CD4-positive, alpha-beta memory T cell (primary cell): ENCODE results near the gene PYM1. TPM values are rescaled to one million over a fixed set of nuclear protein-coding genes. Genes with fewer than 3 reads are reported as not detected.
"Not testable (repeated sequence)": the region's sequence is repeated elsewhere in the genome, so short reads cannot be mapped to it uniquely, and the experiment has no call there.

Experiments
- CTCF ChIA-PET: fragments of 350-600 bp; sonication (Branson Sonifier 250); formaldehyde crosslinking; loops from one replicate; lab custom pipeline; 2021; ENCODE audit warnings: inconsistent platforms; ENCODE audit not compliant: partially characterized antibody; lab: Charles Lee
- POLR2A ChIA-PET: fragments of 350-600 bp; sonication (Branson Sonifier 250); formaldehyde crosslinking; loops from one replicate; lab custom pipeline; 2021; ENCODE audit not compliant: partially characterized antibody; lab: Charles Lee
- DNase-seq, 5 donors: peaks; one replicate each; pipeline versions ENCODE4 v3.0.0 to v3.0.0-alpha.2; 2020 to 2022; ENCODE audit warnings: mixed read lengths in 1 of 5
- H3K27ac ChIP-seq: one replicate; pipeline ENCODE4 v1.7.0; 2013; ENCODE audit warnings: low read depth, low read length
- H3K27me3 ChIP-seq: 2 replicates; pipeline ENCODE4 v1.7.0; 2013; ENCODE audit warnings: mild to moderate bottlenecking, low read length, moderate library complexity; ENCODE audit not compliant: insufficient read depth
- H3K36me3 ChIP-seq: 2 replicates; pipeline ENCODE4 v1.7.0; 2013; ENCODE audit warnings: mild to moderate bottlenecking, low read length, moderate library complexity; ENCODE audit not compliant: insufficient read depth
- H3K4me1 ChIP-seq: 2 replicates; pipeline ENCODE4 v1.7.0; 2013; ENCODE audit warnings: mild to moderate bottlenecking, low read length, moderate library complexity; ENCODE audit not compliant: insufficient read depth
- H3K4me3 ChIP-seq, 2 donors: one replicate each; pipeline ENCODE4 v1.7.0; 2013; ENCODE audit warnings: low read length in 2 of 2, mild to moderate bottlenecking in 1 of 2
- H3K9me3 ChIP-seq, 2 donors: one replicate each; pipeline ENCODE4 v1.7.0; 2013; ENCODE audit warnings: low read length in 2 of 2, control low read depth in 1 of 2; ENCODE audit not compliant: control insufficient read depth in 1 of 2
- H3K27ac Mint-ChIP-seq, 7 donors: one replicate each; pipeline ENCODE4 v1.8.0; 2020 to 2021; ENCODE audit warnings: mixed read lengths in 7 of 7, mild to moderate bottlenecking in 6 of 7, inconsistent platforms in 3 of 7, moderate library complexity in 3 of 7
- H3K27me3 Mint-ChIP-seq, 2 donors: one replicate each; pipeline ENCODE4 v1.8.0; 2020 to 2021; ENCODE audit warnings: mixed read lengths in 2 of 2
- H3K36me3 Mint-ChIP-seq, 2 donors: one replicate each; pipeline ENCODE4 v1.8.0; 2020 to 2021; ENCODE audit warnings: mixed read lengths in 2 of 2, inconsistent platforms in 1 of 2, mild to moderate bottlenecking in 1 of 2
- H3K4me1 Mint-ChIP-seq, 4 donors: one replicate each; pipeline ENCODE4 v1.8.0; 2020 to 2021; ENCODE audit warnings: mixed read lengths in 4 of 4, mild to moderate bottlenecking in 1 of 4
- H3K4me3 Mint-ChIP-seq, 8 donors: one replicate each; pipeline ENCODE4 v1.8.0; 2020 to 2021; ENCODE audit warnings: mixed read lengths in 8 of 8, mild to moderate bottlenecking in 7 of 8, moderate library complexity in 6 of 8, inconsistent platforms in 3 of 8
- H3K9me3 Mint-ChIP-seq, 8 donors: one replicate each; pipeline ENCODE4 v1.8.0; 2020 to 2021; ENCODE audit warnings: mixed read lengths in 8 of 8, mild to moderate bottlenecking in 5 of 8, inconsistent platforms in 3 of 8, moderate library complexity in 1 of 8
- intact Hi-C: fragments of 100-400 bp; cut with micrococcal nuclease; formaldehyde crosslinking; loops from one replicate; pipeline ENCODE4 v1.15.1; 2023
- polyA plus RNA-seq, 2 donors: library from polyadenylated mRNA; unstranded; fragments of 300-500 nt; fragmentation: Illumina TruSeq; gene quantifications; one replicate each; pipeline ENCODE4 v1.2.3, GENCODE V29; 2021
- total RNA-seq, 2 experiments: library from RNA; stranded (reverse); gene quantifications; one replicate each; pipeline ENCODE4 v1.2.3, GENCODE V29; 2021

PYM1 gene
- total and polyA plus RNA-seq, 4 experiments from 2014 or later = 35.7 to 86.9 (median 57.2) TPM

- H3K27me3 ChIP-seq, DNase-seq, intact Hi-C loops, H3K9me3 Mint-ChIP-seq, H3K4me3 ChIP-seq, H3K27me3 Mint-ChIP-seq, H3K9me3 ChIP-seq, H3K36me3 ChIP-seq, H3K27ac ChIP-seq: not testable (repeated sequence)
- Mint-ChIP-seq H3K27ac (peak overlapping the region in 1 of 7 donors; percentile 17), H3K4me1 (peaks cover 33 to 64% (median 46%) of the 10 kb centered on the region in 4 donors), H3K4me3 (peak overlapping the region in 1 of 8 donors; percentile 25), H3K36me3 (peaks cover 10 to 31% of the 10 kb centered on the region in 2 donors)
- CTCF ChIA-PET = interaction anchor here (1.6 kb wide), 1 partner anchor 9 kb away, joined by 4 read pairs; no protein-coding TSS in a partner anchor
- POLR2A ChIA-PET = interaction anchor here (47.8 kb wide), 1 partner anchor 20 kb away, joined by 1214 read pairs; the partner anchor contains the start of genes DGKA and PYM1
- H3K4me1 ChIP-seq = peaks cover 59% of the 10 kb centered on the region
These were observed 4.0 kb downstream of the PYM1 start for GRCh38 chr12:55923648-55924047.

DNA sequence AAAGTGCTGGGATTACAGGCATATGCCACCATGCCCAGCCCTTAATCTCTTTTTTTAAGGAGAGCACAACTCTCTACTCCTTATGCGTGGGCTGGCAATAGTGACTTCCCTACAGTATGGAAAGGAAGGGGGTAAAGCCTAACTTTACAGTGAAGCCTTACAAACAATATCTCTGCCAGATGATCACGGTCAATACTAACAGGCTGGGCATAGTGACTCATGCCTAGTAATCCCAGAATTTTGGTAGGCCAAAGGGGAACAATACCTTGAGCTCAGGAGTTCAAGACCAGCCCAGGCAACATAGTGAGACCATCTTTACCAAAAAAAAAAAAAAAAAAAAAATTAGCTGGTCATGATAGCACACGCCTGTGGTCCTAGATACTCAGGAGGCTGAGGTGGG lies 5.6 kb downstream of the PYM1 start:
- Mint-ChIP-seq H3K36me3 (peaks cover 10 to 25% of the 10 kb centered on the region in 2 donors), H3K27ac (peak overlapping the region in 3 of 7 donors; percentile 36 to 76 (median 43)), H3K9me3 (peaks cover 0 to 2% (median 0%) of the 10 kb centered on the region in 8 donors), H3K4me3 (peak overlapping the region in 1 of 8 donors; percentile 16), H3K4me1 (peaks cover 36 to 58% (median 48%) of the 10 kb centered on the region in 4 donors), H3K27me3 (no peaks in the 10 kb centered on the region)
- intact Hi-C loops = no loop called here
- Histone ChIP-seq H3K9me3 (no peaks in the 10 kb centered on the region), H3K36me3 (no peaks in the 10 kb centered on the region), H3K27ac (no peak overlapping the region), H3K4me3 (no peak overlapping the region), H3K27me3 (no peaks in the 10 kb centered on the region), H3K4me1 (peaks cover 58% of the 10 kb centered on the region)
- no peak for DNase-seq
- CTCF ChIA-PET = interaction anchor here (1.5 to 1.8 kb wide), 2 partner anchors 12 to 18 kb away, joined by 3 to 7 read pairs; no protein-coding TSS in a partner anchor
- POLR2A ChIA-PET = interaction anchor here (1.2 to 47.8 kb wide), 2 partner anchors 21 to 52 kb away, joined by 3 to 1214 read pairs; partner anchors contain the start of genes DGKA, PYM1 and RAB5B

GRCh38 chr12:55919032-55919431 lies 8.7 kb downstream of the PYM1 start:
- H3K4me3 ChIP-seq, H3K27me3 ChIP-seq, H3K9me3 Mint-ChIP-seq, H3K27ac ChIP-seq, H3K9me3 ChIP-seq, H3K4me3 Mint-ChIP-seq, intact Hi-C loops, H3K27me3 Mint-ChIP-seq, H3K36me3 ChIP-seq, DNase-seq: not testable (repeated sequence)
- H3K27ac Mint-ChIP-seq = peak overlapping the region in 1 of 7 donors; percentile 10
- CTCF ChIA-PET = interaction anchor here (1.2 to 1.5 kb wide), 2 partner anchors 14 to 89 kb away, joined by 4 to 5 read pairs; no protein-coding TSS in a partner anchor
- POLR2A ChIA-PET = interaction anchor here (1.4 to 47.8 kb wide), 2 partner anchors 25 to 55 kb away, joined by 4 to 1214 read pairs; partner anchors contain the start of genes DGKA, PYM1 and RAB5B
- H3K36me3 Mint-ChIP-seq = peaks cover 15 to 26% of the 10 kb centered on the region in 2 donors
- H3K4me1 Mint-ChIP-seq = peaks cover 29 to 49% (median 40%) of the 10 kb centered on the region in 4 donors
- H3K4me1 ChIP-seq = peaks cover 58% of the 10 kb centered on the region

DNA sequence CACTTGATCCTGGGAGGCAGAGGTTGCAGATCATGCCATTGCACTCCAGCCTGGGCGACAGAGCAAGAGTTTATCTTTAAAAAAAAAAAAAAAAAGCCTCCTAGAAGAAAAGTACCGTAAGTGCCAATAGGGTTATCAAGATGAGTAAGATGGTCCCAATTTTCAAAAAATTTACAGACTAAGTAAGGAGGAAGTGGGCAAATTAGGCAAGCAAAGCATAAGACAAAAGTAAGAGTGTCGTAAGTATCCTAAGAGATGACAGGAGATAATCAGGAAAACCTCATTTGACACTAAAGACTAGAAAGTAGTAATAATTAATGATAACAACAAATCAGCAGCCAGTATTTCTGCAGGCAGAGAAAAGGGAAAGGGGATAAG lies 12.2 kb downstream of the PYM1 start:
- H3K27me3 ChIP-seq = no peaks in the 10 kb centered on the region
- peak overlapping the region in 6 of 7 donors; percentile 1 to 86 (median 67) for H3K27ac Mint-ChIP-seq
- H3K9me3 Mint-ChIP-seq = peaks cover 0 to 2% (median 0%) of the 10 kb centered on the region in 8 donors
- peaks cover 4% of the 10 kb centered on the region for H3K36me3 ChIP-seq
- no peaks in the 10 kb centered on the region for H3K27me3 Mint-ChIP-seq
- H3K4me3 ChIP-seq = no peak overlapping the region
- no peaks in the 10 kb centered on the region for H3K9me3 ChIP-seq
- POLR2A ChIA-PET = interaction anchor here (1.4 to 47.8 kb wide), 3 partner anchors 28 to 86 kb away, joined by 4 to 1214 read pairs (median 6); partner anchors contain the start of genes DGKA, DNAJC14, PYM1 and RAB5B
- CTCF ChIA-PET = interaction anchor here (0.7 to 2.0 kb wide), 3 partner anchors 10 to 46 kb away, joined by 3 to 9 read pairs (median 5); no protein-coding TSS in a partner anchor
- peaks cover 15 to 27% of the 10 kb centered on the region in 2 donors for H3K36me3 Mint-ChIP-seq
- no peak overlapping the region for H3K27ac ChIP-seq
- peaks cover 22 to 37% (median 35%) of the 10 kb centered on the region in 4 donors for H3K4me1 Mint-ChIP-seq
- intact Hi-C loops = no loop called here
- peak overlapping the region in 5 of 8 donors; percentile 5 to 68 (median 14) for H3K4me3 Mint-ChIP-seq
- no peak for DNase-seq
- H3K4me1 ChIP-seq = peaks cover 46% of the 10 kb centered on the region

- ChIA-PET CTCF (interaction anchor here (1.7 kb wide), 1 partner anchor 28 kb away, joined by 6 read pairs; no protein-coding TSS in a partner anchor), POLR2A (interaction anchor here (47.8 kb wide), 1 partner anchor 31 kb away, joined by 1214 read pairs; the partner anchor contains the start of genes DGKA and PYM1)
- H3K27me3 Mint-ChIP-seq = no peaks in the 10 kb centered on the region
- intact Hi-C loops = no loop called here
- Histone ChIP-seq H3K36me3 (peaks cover 4% of the 10 kb centered on the region), H3K4me1 (peaks cover 31% of the 10 kb centered on the region), H3K4me3 (no peak overlapping the region), H3K27me3 (no peaks in the 10 kb centered on the region), H3K27ac (no peak overlapping the region), H3K9me3 (no peaks in the 10 kb centered on the region)
- H3K27ac Mint-ChIP-seq = peak overlapping the region in 3 of 7 donors; percentile 6 to 63 (median 43)
- H3K9me3 Mint-ChIP-seq = peaks cover 0 to 3% (median 0%) of the 10 kb centered on the region in 8 donors
- no peak overlapping the region for H3K4me3 Mint-ChIP-seq
- H3K36me3 Mint-ChIP-seq = peaks cover 15 to 34% of the 10 kb centered on the region in 2 donors
- peaks cover 27 to 43% (median 39%) of the 10 kb centered on the region in 4 donors for H3K4me1 Mint-ChIP-seq
- no peak for DNase-seq
These were observed 14.8 kb downstream of the PYM1 start for GRCh38 chr12:55912908-55913307.

DNA sequence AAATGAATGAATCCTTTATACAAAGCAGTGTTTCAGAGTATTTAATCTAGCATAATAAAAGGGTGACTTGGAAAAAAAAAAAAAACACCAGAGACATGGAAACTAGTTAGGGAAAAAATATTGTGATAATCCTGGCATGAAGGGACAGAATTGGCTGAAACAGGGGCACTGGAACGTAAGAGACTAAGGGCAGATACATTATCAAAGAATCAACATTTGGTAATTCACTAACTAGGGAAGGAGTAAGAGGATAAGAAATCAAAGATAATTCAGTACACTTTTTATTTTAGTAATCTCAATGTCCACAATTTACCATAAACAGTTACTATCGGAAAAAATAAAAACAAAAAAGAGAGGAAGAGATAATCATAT lies 18.2 kb downstream of the PYM1 start:
- no peak overlapping the region for H3K4me3 ChIP-seq
- Mint-ChIP-seq H3K27ac (peak overlapping the region in 4 of 7 donors; percentile 13 to 82 (median 45)), H3K4me1 (peaks cover 19 to 24% (median 21%) of the 10 kb centered on the region in 4 donors), H3K4me3 (no peak overlapping the region), H3K27me3 (no peaks in the 10 kb centered on the region), H3K36me3 (peaks cover 8 to 25% of the 10 kb centered on the region in 2 donors), H3K9me3 (peaks cover 0 to 2% (median 0%) of the 10 kb centered on the region in 8 donors)
- peaks cover 4% of the 10 kb centered on the region for H3K36me3 ChIP-seq
- CTCF ChIA-PET = no interaction called here
- intact Hi-C loops = no loop called here
- H3K9me3 ChIP-seq = no peaks in the 10 kb centered on the region
- peaks cover 11% of the 10 kb centered on the region for H3K4me1 ChIP-seq
- DNase-seq = no peak
- POLR2A ChIA-PET = interaction anchor here (1.2 to 47.8 kb wide), 2 partner anchors 34 to 80 kb away, joined by 3 to 1214 read pairs; partner anchors contain the start of genes DGKA, DNAJC14 and PYM1
- no peaks in the 10 kb centered on the region for H3K27me3 ChIP-seq
- no peak overlapping the region for H3K27ac ChIP-seq
